Measurements from ENCODE around the gene ASTL.

- no peak for TF ChIP-seq CTCF (IDR thresholded peaks at IDR 0.05; ENCODE audit: insufficient read depth, low read length, poor library complexity, severe bottlenecking)
- TF ChIP-seq EZH2phosphoT487 (conservative IDR thresholded peaks at IDR 0.05; ENCODE audit: low read length) = no peak
These were observed 16.4 kb upstream of the ASTL start for GRCh38 chr2:96154506-96155380.
